Natural killer cell (primary cell): ENCODE measurements around the gene KRTAP4-9. TPM values are rescaled to one million over a fixed set of nuclear protein-coding genes. Genes with fewer than 3 reads are reported as not detected.
"Not testable (repeated sequence)": the region's sequence is repeated elsewhere in the genome, so short reads cannot be mapped to it uniquely, and the experiment has no call there.

Experiments used
- ATAC-seq, 3 donors: fragments of 150-1000 bp in 2 of 3; fragments of 200-7000 bp in 1 of 3; cut with Tn5 transposase; 1 replicate in 1 of 3; 2 replicates in 2 of 3; pipeline ENCODE4 v1.10.0; 2021; ENCODE audit warnings: mild to moderate bottlenecking in 2 of 3, moderate library complexity in 2 of 3
- DNase-seq, 2 donors: peaks; one replicate each; pipeline versions ENCODE4 v3.0.0 to v3.0.0-alpha.2; 2013 to 2021; ENCODE audit warnings: mixed read lengths in 1 of 2
- H3K27ac ChIP-seq: one replicate; pipeline ENCODE4 v1.5.1; 2013; ENCODE audit warnings: mild to moderate bottlenecking, low read length
- H3K27me3 ChIP-seq: one replicate; pipeline ENCODE4 v1.6.1; 2013; ENCODE audit warnings: low read length; ENCODE audit not compliant: control insufficient read depth, insufficient read depth
- H3K36me3 ChIP-seq: one replicate; pipeline ENCODE4 v1.6.1; 2013; ENCODE audit warnings: low read length; ENCODE audit not compliant: control insufficient read depth, insufficient read depth
- H3K4me1 ChIP-seq: one replicate; pipeline ENCODE4 v1.6.1; 2013; ENCODE audit warnings: low read length; ENCODE audit not compliant: control insufficient read depth, insufficient read depth
- H3K4me3 ChIP-seq: one replicate; pipeline ENCODE4 v1.5.1; 2013; ENCODE audit warnings: low read length
- H3K9me3 ChIP-seq: one replicate; pipeline ENCODE4 v1.6.1; 2013; ENCODE audit warnings: low read length; ENCODE audit not compliant: control insufficient read depth, insufficient read depth
- H3K27ac Mint-ChIP-seq, 2 donors: one replicate each; pipeline ENCODE4 v1.8.0; 2022; ENCODE audit warnings: mild to moderate bottlenecking in 2 of 2, mixed read lengths in 2 of 2, moderate library complexity in 1 of 2
- H3K27me3 Mint-ChIP-seq, 2 donors: one replicate each; pipeline ENCODE4 v1.8.0; 2022; ENCODE audit warnings: low read depth in 2 of 2, mixed read lengths in 2 of 2
- H3K36me3 Mint-ChIP-seq: one replicate; pipeline ENCODE4 v1.8.0; 2022; ENCODE audit warnings: mixed read lengths
- H3K4me1 Mint-ChIP-seq, 2 donors: one replicate each; pipeline ENCODE4 v1.8.0; 2022; ENCODE audit warnings: mixed read lengths in 2 of 2
- H3K4me3 Mint-ChIP-seq: one replicate; pipeline ENCODE4 v1.8.0; 2022; ENCODE audit warnings: mild to moderate bottlenecking, moderate library complexity, mixed read lengths
- H3K9me3 Mint-ChIP-seq, 2 donors: one replicate each; pipeline ENCODE4 v1.8.0; 2022; ENCODE audit warnings: mixed read lengths in 2 of 2
- CTCF ChIP-seq: fragments of 200-600 bp; IDR thresholded peaks from one replicate; pipeline ENCODE4 v1.8.0; 2022; ENCODE audit warnings: antibody characterized with exemption
- WGBS: methylation state at CpG from one replicate; pipeline ENCODE4 v1.1.7; 2013; ENCODE audit warnings: missing lambda C conversion rate; ENCODE audit not compliant: insufficient coverage; 5-methylcytosine and 5-hydroxymethylcytosine counted together
- intact Hi-C: fragments of 100-400 bp; cut with micrococcal nuclease; formaldehyde crosslinking; loops from one replicate; pipeline ENCODE4 v1.14.2; 2022
- total RNA-seq, 4 donors: library from RNA; stranded (reverse); fragments of 120-200 nt in 1 of 4; gene quantifications; one replicate each; pipeline versions ENCODE4 v1.2.3 to v1.2.4, GENCODE V29; 2013 to 2022

KRTAP4-9 gene
- total RNA-seq, 3 donors from 2014 or later (not counting 1 experiment from before 2014, with no cell fraction given): not detected

- H3K27me3 ChIP-seq, ATAC-seq, H3K27ac Mint-ChIP-seq, H3K9me3 ChIP-seq, intact Hi-C loops, H3K9me3 Mint-ChIP-seq, DNase-seq, H3K4me3 Mint-ChIP-seq, H3K4me3 ChIP-seq, H3K36me3 ChIP-seq, H3K4me1 Mint-ChIP-seq, H3K4me1 ChIP-seq, H3K36me3 Mint-ChIP-seq, H3K27ac ChIP-seq: not testable (repeated sequence)
- H3K27me3 Mint-ChIP-seq: peaks cover 23 to 24% of the 10 kb centered on the region in 2 donors
- 86% methylated on average over 14 of the region's 14 CpGs for WGBS
These were observed 20.9 kb upstream of the KRTAP4-9 start, which contains the start of gene KRTAP4-7 for GRCh38 chr17:41084100-41084856. Gene KRTAP4-7, plus strand, starts transcription at chr17:41084150. Its CDS starts 57 bp downstream, at chr17:41084207.

GRCh38 chr17:41088760-41089352 lies 16.3 kb upstream of the KRTAP4-9 start:
- H3K9me3 Mint-ChIP-seq, H3K4me3 Mint-ChIP-seq, H3K27ac Mint-ChIP-seq, H3K36me3 Mint-ChIP-seq, H3K27me3 ChIP-seq, DNase-seq, H3K27ac ChIP-seq, H3K9me3 ChIP-seq, H3K4me3 ChIP-seq, intact Hi-C loops, H3K4me1 ChIP-seq, ATAC-seq, H3K36me3 ChIP-seq, H3K4me1 Mint-ChIP-seq: not testable (repeated sequence)
- peaks cover 9 to 13% of the 10 kb centered on the region in 2 donors for H3K27me3 Mint-ChIP-seq
- WGBS: 26% methylated on average over 1 of the region's 4 CpGs

GRCh38 chr17:41096055-41096454 lies 9.1 kb upstream of the KRTAP4-9 start:
- no peaks in the 10 kb centered on the region for H3K4me1 ChIP-seq
- H3K27ac ChIP-seq: no peak overlapping the region
- H3K36me3 ChIP-seq: no peaks in the 10 kb centered on the region
- no peaks in the 10 kb centered on the region for H3K4me1 Mint-ChIP-seq
- 86% methylated on average over 7 of the region's 7 CpGs for WGBS
- ATAC-seq (no peak), DNase-seq (no peak)
- intact Hi-C loops: no loop called here
- H3K4me3 Mint-ChIP-seq: no peak overlapping the region
- H3K27me3 ChIP-seq: no peaks in the 10 kb centered on the region
- no peak overlapping the region for H3K4me3 ChIP-seq
- H3K36me3 Mint-ChIP-seq: no peaks in the 10 kb centered on the region
- H3K9me3 ChIP-seq: no peaks in the 10 kb centered on the region
- H3K9me3 Mint-ChIP-seq: no peaks in the 10 kb centered on the region
- H3K27me3 Mint-ChIP-seq: peaks cover 19 to 36% of the 10 kb centered on the region in 2 donors
- no peak for TF ChIP-seq CTCF
- H3K27ac Mint-ChIP-seq: no peak overlapping the region

GRCh38 chr17:41098042-41098441 lies 7.1 kb upstream of the KRTAP4-9 start, which contains the start of gene KRTAP4-8:
Gene KRTAP4-8, minus strand, starts transcription at chr17:41098142. Its CDS starts 58 bp downstream, at chr17:41098084.
- ATAC-seq: no peak
- Mint-ChIP-seq H3K9me3 (no peaks in the 10 kb centered on the region), H3K36me3 (no peaks in the 10 kb centered on the region), H3K27me3 (peaks cover 19 to 37% of the 10 kb centered on the region in 2 donors), H3K27ac (no peak within 1 kb of the TSS), H3K4me3 (no peak within 1 kb of the TSS), H3K4me1 (no peaks in the 10 kb centered on the region)
- H3K27me3 ChIP-seq: no peaks in the 10 kb centered on the region
- TF ChIP-seq CTCF: no peak
- no peak for DNase-seq
- H3K4me3 ChIP-seq: no peak within 1 kb of the TSS
- intact Hi-C loops: loop anchor here (1.0 kb wide), 1 partner anchor 22 kb away; no protein-coding TSS in a partner anchor
- H3K36me3 ChIP-seq: no peaks in the 10 kb centered on the region
- WGBS: 81% methylated on average over 1 of the region's 4 CpGs
- no peaks in the 10 kb centered on the region for H3K9me3 ChIP-seq
- H3K4me1 ChIP-seq: no peaks in the 10 kb centered on the region
- no peak within 1 kb of the TSS for H3K27ac ChIP-seq
